ENCODE data around the gene SKIC8.
A peak's percentile ranks its signal among the peaks of the same experiment; 100 is the strongest.
"Not testable (repeated sequence)": the region's sequence is repeated elsewhere in the genome, so short reads cannot be mapped to it uniquely, and the experiment has no call there.

SKIC8 gene

GRCh38 chr15:78263907-78264303 lies 35.5 kb downstream of the SKIC8 start:
- Histone ChIP-seq H3K4me3 (peak overlapping the region; percentile 41 to 71 (median 56)), H3K27ac (peak overlapping the region in 20 of 21 experiments; percentile 66 to 96 (median 87))

GRCh38 chr15:78263351-78263781 lies 36.0 kb downstream of the SKIC8 start:
- H3K27ac ChIP-seq, result peak overlapping the region in 6 of 21 experiments; percentile 87 to 96 (median 90)
- H3K4me3 ChIP-seq, result no peak overlapping the region

GRCh38 chr15:78261062-78261461 lies 38.3 kb downstream of the SKIC8 start:
- no peak overlapping the region for H3K27ac ChIP-seq
- H3K4me3 ChIP-seq, result no peak overlapping the region

GRCh38 chr15:78260489-78260888 lies 38.9 kb downstream of the SKIC8 start:
- no peak overlapping the region for H3K27ac ChIP-seq
- H3K4me3 ChIP-seq, result no peak overlapping the region

GRCh38 chr15:78259232-78259631 lies 40.2 kb downstream of the SKIC8 start:
- Histone ChIP-seq H3K4me3 (no peak overlapping the region), H3K27ac (no peak overlapping the region)

GRCh38 chr15:78257681-78258080 lies 41.7 kb downstream of the SKIC8 start:
- H3K27ac ChIP-seq, result no peak overlapping the region

GRCh38 chr15:78256044-78256437 lies 43.4 kb downstream of the SKIC8 start:
- H3K27ac ChIP-seq, result no peak overlapping the region
- no peak overlapping the region for H3K4me3 ChIP-seq

More at GRCh38 chr15:78257681-78258080, 41.7 kb downstream of the SKIC8 start:
- no peak overlapping the region for H3K4me3 ChIP-seq

- Histone ChIP-seq H3K27ac (no peak overlapping the region), H3K4me3 (no peak overlapping the region)
These were observed 43.9 kb downstream of the SKIC8 start for GRCh38 chr15:78255421-78256043.

GRCh38 chr15:78251136-78251535 lies 48.3 kb downstream of the SKIC8 start:
- no peak overlapping the region for H3K4me3 ChIP-seq
- H3K27ac ChIP-seq, result no peak overlapping the region

GRCh38 chr15:78249131-78249530 lies 50.3 kb downstream of the SKIC8 start:
- Histone ChIP-seq H3K27ac (no peak overlapping the region), H3K4me3 (no peak overlapping the region)

- no peak overlapping the region for H3K4me3 ChIP-seq
- no peak overlapping the region for H3K27ac ChIP-seq
These were observed 51.5 kb downstream of the SKIC8 start for GRCh38 chr15:78247911-78248310.

- not testable (repeated sequence) for H3K27ac ChIP-seq, H3K4me3 ChIP-seq
These were observed 53.3 kb downstream of the SKIC8 start for GRCh38 chr15:78245976-78246620.

- not testable (repeated sequence) for H3K4me3 ChIP-seq, H3K27ac ChIP-seq
These were observed 54.0 kb downstream of the SKIC8 start for GRCh38 chr15:78245392-78245791.

GRCh38 chr15:78244893-78245292 lies 54.5 kb downstream of the SKIC8 start:
- no peak overlapping the region for H3K27ac ChIP-seq
- no peak overlapping the region for H3K4me3 ChIP-seq

GRCh38 chr15:78244101-78244500 lies 55.3 kb downstream of the SKIC8 start:
- Histone ChIP-seq H3K4me3 (no peak overlapping the region), H3K27ac (no peak overlapping the region)

GRCh38 chr15:78243491-78243941 lies 55.9 kb downstream of the SKIC8 start:
- Histone ChIP-seq H3K27ac (no peak overlapping the region), H3K4me3 (no peak overlapping the region)

- H3K4me3 ChIP-seq, result no peak overlapping the region
- H3K27ac ChIP-seq, result no peak overlapping the region
These were observed 56.4 kb downstream of the SKIC8 start for GRCh38 chr15:78243058-78243457.

- Histone ChIP-seq H3K4me3 (no peak overlapping the region), H3K27ac (no peak overlapping the region)
These were observed 57.3 kb downstream of the SKIC8 start for GRCh38 chr15:78242128-78242527.

GRCh38 chr15:78241017-78241416 lies 58.4 kb downstream of the SKIC8 start:
- H3K27ac ChIP-seq, result no peak overlapping the region

GRCh38 chr15:78239811-78240210 lies 59.6 kb downstream of the SKIC8 start:
- H3K4me3 ChIP-seq, result no peak overlapping the region
- H3K27ac ChIP-seq, result no peak overlapping the region

More at GRCh38 chr15:78241017-78241416, 58.4 kb downstream of the SKIC8 start:
- H3K4me3 ChIP-seq, result no peak overlapping the region

- Histone ChIP-seq H3K27ac (no peak overlapping the region), H3K4me3 (no peak overlapping the region)
These were observed 62.3 kb downstream of the SKIC8 start for GRCh38 chr15:78237146-78237545.

Measured in skin epidermis (tissue), 12 donors.